ENCODE data around the gene PSMA5. TPM values are rescaled to one million over a fixed set of nuclear protein-coding genes. Genes with fewer than 3 reads are reported as not detected.

PSMA5 gene
- total and polyA plus RNA-seq, 2 experiments from 2014 or later, result 64.4 to 90.1 TPM

DNA sequence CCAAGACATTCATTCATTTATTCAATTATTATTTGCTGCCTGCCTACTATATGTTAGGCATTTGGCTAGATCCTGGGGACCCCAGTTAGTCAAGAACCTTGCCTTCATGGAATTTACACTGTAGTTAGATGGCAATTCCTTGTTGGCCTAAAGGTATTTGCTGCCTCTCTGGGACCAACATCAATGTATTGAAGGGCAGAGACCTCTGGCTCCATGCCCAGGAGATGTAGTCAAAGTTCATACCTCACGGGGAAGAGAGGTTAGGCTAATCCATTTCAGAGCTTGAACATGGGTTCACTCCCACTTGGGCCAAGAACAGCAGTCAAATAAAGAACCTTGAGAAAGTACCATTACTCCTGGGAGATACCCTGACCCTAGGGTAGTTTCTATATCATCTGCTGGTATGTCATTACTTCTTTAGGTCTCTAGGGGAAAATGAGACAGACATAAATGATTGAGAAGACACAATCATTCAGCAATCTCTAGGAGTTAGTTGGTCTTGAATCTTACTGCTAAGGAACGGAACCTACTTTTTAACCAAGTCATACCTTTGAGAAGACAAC is 60.5 kb downstream of the PSMA5 start:
- TF ChIP-seq EZH2 (IDR thresholded peaks at IDR 0.05; ENCODE audit: borderline replicate concordance), result no peak
- TF ChIP-seq, protein P1, sequence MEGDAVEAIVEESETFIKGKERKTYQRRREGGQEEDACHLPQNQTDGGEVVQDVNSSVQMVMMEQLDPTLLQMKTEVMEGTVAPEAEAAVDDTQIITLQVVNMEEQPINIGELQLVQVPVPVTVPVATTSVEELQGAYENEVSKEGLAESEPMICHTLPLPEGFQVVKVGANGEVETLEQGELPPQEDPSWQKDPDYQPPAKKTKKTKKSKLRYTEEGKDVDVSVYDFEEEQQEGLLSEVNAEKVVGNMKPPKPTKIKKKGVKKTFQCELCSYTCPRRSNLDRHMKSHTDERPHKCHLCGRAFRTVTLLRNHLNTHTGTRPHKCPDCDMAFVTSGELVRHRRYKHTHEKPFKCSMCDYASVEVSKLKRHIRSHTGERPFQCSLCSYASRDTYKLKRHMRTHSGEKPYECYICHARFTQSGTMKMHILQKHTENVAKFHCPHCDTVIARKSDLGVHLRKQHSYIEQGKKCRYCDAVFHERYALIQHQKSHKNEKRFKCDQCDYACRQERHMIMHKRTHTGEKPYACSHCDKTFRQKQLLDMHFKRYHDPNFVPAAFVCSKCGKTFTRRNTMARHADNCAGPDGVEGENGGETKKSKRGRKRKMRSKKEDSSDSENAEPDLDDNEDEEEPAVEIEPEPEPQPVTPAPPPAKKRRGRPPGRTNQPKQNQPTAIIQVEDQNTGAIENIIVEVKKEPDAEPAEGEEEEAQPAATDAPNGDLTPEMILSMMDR (IDR thresholded peaks at IDR 0.05; ENCODE audit: poor library complexity), result no peak
- no peak for TF ChIP-seq EZH2phosphoT487 (IDR thresholded peaks at IDR 0.05; ENCODE audit: low read depth, severe bottlenecking, unreplicated experiment)
- Histone ChIP-seq H3K9me2 (replicated peaks; ENCODE audit: insufficient read depth) (no peaks in the 10 kb centered on the region), H4K20me1 (ENCODE audit: insufficient read depth, poor library complexity, severe bottlenecking) (no peaks in the 10 kb centered on the region), H3K36me3 (replicated peaks; ENCODE audit: insufficient read depth, low read depth) (no peaks in the 10 kb centered on the region), H3K9me3 (ENCODE audit: low read depth) (no peaks in the 10 kb centered on the region), H3K4me2 (no peak overlapping the region), H3K4me1 (ENCODE audit: insufficient read depth) (peaks cover 6% of the 10 kb centered on the region), H2AFZ (no peak overlapping the region), H3K79me2 (peaks cover 15% of the 10 kb centered on the region), H3K4me3 (no peak overlapping the region), H3K27ac (no peak overlapping the region), H3K27me3 (no peaks in the 10 kb centered on the region)
- 93% methylated on average over 2 of the region's 2 CpGs for WGBS (ENCODE audit: low lambda C conversion rate, missing lambda C conversion rate)
- DNase-seq (ENCODE audit: low spot score), result peak; percentile 16

DNA sequence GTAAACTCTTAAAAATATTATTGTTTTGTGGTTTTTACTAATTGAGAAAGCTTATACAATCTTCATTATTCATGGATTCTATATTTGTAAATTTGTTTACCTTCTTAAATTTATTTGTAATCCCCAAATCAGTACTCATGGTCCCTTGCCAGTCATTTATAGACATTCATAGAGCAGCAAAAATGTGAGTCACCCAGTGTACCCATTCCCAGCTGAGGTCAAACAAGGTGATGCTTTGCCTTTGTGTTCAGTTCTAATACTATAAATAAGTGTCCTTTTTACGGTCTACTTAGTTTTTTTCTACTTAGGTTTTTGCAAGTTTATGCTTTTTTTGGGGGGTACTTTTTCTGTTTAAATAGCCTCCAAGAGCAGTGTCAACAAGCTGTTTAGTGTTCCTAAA is 64.6 kb downstream of the PSMA5 start:
- no peaks in the 10 kb centered on the region for H3K79me2 ChIP-seq
- WGBS (ENCODE audit: low lambda C conversion rate, missing lambda C conversion rate), result 88% methylated on average over 1 of the region's 1 CpG
- TF ChIP-seq, protein P1 (IDR thresholded peaks at IDR 0.05; ENCODE audit: poor library complexity), result no peak
- TF ChIP-seq EZH2phosphoT487 (IDR thresholded peaks at IDR 0.05; ENCODE audit: low read depth, severe bottlenecking, unreplicated experiment) (no peak), EZH2 (IDR thresholded peaks at IDR 0.05; ENCODE audit: borderline replicate concordance) (no peak)
- H3K9me2 ChIP-seq (replicated peaks; ENCODE audit: insufficient read depth), result no peaks in the 10 kb centered on the region
- no peaks in the 10 kb centered on the region for H3K9me3 ChIP-seq (ENCODE audit: low read depth)
- no peak for DNase-seq (ENCODE audit: low spot score)
- no peak overlapping the region for H3K27ac ChIP-seq
- no peaks in the 10 kb centered on the region for H3K27me3 ChIP-seq
- H3K4me1 ChIP-seq (ENCODE audit: insufficient read depth), result no peaks in the 10 kb centered on the region
- H3K4me2 ChIP-seq, result no peak overlapping the region
- H3K4me3 ChIP-seq, result no peak overlapping the region
- no peaks in the 10 kb centered on the region for H3K36me3 ChIP-seq (replicated peaks; ENCODE audit: insufficient read depth, low read depth)
- H2AFZ ChIP-seq, result no peak overlapping the region
- no peaks in the 10 kb centered on the region for H4K20me1 ChIP-seq (ENCODE audit: insufficient read depth, poor library complexity, severe bottlenecking)

DNA sequence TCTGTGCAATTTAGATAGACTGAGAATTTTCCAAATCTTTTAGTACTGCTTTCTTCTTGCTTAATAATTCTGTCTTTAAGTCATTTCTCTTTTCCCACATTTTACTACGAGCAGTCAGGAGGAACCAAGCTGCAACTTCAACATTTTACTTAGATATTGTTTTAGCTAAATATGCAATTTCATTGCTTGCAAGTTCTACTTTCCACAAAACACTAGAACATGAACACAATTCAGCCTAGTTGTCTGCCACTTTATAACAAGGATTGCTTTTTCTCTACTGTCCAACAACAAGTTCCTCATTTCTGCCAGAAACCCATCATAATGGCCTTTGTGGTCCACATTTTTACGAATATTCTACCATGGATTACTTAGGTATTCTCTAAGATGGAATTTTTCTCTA is 65.2 kb downstream of the PSMA5 start:
- Histone ChIP-seq H3K36me3 (replicated peaks; ENCODE audit: insufficient read depth, low read depth) (no peaks in the 10 kb centered on the region), H3K4me1 (ENCODE audit: insufficient read depth) (no peaks in the 10 kb centered on the region), H3K4me2 (no peak overlapping the region), H3K27me3 (no peaks in the 10 kb centered on the region), H3K79me2 (no peaks in the 10 kb centered on the region), H3K27ac (no peak overlapping the region), H3K9me2 (replicated peaks; ENCODE audit: insufficient read depth) (no peaks in the 10 kb centered on the region), H2AFZ (no peak overlapping the region), H3K4me3 (no peak overlapping the region), H3K9me3 (ENCODE audit: low read depth) (no peaks in the 10 kb centered on the region), H4K20me1 (ENCODE audit: insufficient read depth, poor library complexity, severe bottlenecking) (no peaks in the 10 kb centered on the region)
- no peak for DNase-seq (ENCODE audit: low spot score)
- TF ChIP-seq, protein P1 (IDR thresholded peaks at IDR 0.05; ENCODE audit: poor library complexity), result no peak
- no peak for TF ChIP-seq EZH2phosphoT487 (IDR thresholded peaks at IDR 0.05; ENCODE audit: low read depth, severe bottlenecking, unreplicated experiment)
- no peak for TF ChIP-seq EZH2 (IDR thresholded peaks at IDR 0.05; ENCODE audit: borderline replicate concordance)
- 92% methylated on average over 2 of the region's 2 CpGs for WGBS (ENCODE audit: low lambda C conversion rate, missing lambda C conversion rate)
